ENCODE measurements around the gene ARL16.

DNA sequence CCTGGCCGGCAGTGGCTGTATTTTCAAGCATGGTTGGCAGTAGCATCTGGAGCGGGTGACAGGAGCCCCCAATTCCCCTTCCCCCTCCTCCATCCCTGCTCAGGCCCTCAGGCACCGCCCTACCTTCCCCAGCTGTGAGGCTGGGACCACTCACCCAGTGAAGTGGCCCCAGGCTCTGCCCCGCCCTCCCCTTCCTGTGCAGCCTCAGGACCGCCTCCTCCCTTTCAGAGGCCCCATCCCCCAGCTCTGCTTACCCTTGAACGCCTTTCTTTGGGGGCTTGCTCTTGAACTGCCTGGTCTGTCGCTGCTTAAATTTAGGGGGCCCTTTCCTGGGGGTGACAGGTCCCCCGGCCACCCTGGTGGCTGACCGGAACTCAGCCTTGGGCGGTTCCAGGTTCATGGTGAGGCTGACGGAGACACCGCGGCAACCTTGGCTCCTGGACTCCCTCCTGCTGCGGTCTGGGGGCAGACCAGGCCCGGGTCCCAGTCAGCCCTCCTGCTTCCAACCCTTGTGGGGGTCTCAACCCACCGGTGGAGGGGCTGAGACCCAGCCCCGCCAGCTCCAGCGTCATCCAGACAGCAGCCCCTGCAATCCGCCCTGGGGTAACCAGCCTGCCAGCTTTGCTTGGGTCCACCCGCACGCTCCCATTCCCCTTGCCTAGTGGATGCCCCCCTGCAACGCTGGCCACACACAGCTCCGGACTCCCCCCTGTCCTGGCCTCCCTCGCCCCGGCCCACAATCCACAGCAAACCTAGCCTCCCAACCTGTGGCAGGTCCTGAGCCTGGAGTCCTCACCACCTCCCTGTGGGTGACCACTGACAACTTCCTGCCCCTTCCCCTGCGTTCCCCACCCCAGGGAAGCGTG, 30.5 kb downstream of the ARL16 start:
- TF ChIP-seq POLR2A (IDR thresholded peaks at IDR 0.05) (no peak), POLR2AphosphoS5 (IDR thresholded peaks at IDR 0.05) (no peak)
- TF ChIP-seq, protein P1, sequence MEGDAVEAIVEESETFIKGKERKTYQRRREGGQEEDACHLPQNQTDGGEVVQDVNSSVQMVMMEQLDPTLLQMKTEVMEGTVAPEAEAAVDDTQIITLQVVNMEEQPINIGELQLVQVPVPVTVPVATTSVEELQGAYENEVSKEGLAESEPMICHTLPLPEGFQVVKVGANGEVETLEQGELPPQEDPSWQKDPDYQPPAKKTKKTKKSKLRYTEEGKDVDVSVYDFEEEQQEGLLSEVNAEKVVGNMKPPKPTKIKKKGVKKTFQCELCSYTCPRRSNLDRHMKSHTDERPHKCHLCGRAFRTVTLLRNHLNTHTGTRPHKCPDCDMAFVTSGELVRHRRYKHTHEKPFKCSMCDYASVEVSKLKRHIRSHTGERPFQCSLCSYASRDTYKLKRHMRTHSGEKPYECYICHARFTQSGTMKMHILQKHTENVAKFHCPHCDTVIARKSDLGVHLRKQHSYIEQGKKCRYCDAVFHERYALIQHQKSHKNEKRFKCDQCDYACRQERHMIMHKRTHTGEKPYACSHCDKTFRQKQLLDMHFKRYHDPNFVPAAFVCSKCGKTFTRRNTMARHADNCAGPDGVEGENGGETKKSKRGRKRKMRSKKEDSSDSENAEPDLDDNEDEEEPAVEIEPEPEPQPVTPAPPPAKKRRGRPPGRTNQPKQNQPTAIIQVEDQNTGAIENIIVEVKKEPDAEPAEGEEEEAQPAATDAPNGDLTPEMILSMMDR (IDR thresholded peaks at IDR 0.05): no peak
